K562 (cell line): ENCODE results near the gene FAM209A. TPM values are rescaled to one million over a fixed set of nuclear protein-coding genes. Genes with fewer than 3 reads are reported as not detected.

Source experiments
- ATAC-seq: fragments of 200-7000 bp; cut with Tn5 transposase; 3 replicates; pipeline ENCODE4 v1.9.1; 2020; ENCODE audit warnings: moderate library complexity
- BruUV-seq: library from RNA; stranded (reverse); fragments of 400-500 nt; replicated peaks from 2 replicates; lab custom pipeline; 2021; lab: Mats Ljungman, UMichigan
- CTCF ChIA-PET: fragments of 300-600 bp; formaldehyde crosslinking; extraction: SDS; loops from one replicate; lab custom pipeline; 2021; ENCODE audit warnings: low intra/inter-chr PET ratio; lab: Yijun Ruan, JAX
- POLR2A ChIA-PET: fragments of 300-600, 350-650 bp; sonication (Branson Sonifier 250); formaldehyde crosslinking; extraction: SDS; loops from one replicate; lab custom pipeline; 2021; ENCODE audit warnings: antibody characterized with exemption, inconsistent platforms; lab: Yijun Ruan, JAX
- DNase-seq, 4 experiments: peaks; one replicate each; pipeline versions ENCODE4 v3.0.0 to v3.0.0-alpha.2; 2011 to 2018; ENCODE audit warnings: low spot score in 3 of 4, mixed read lengths in 3 of 4; ENCODE audit errors: extremely low read depth in 1 of 4
- FAIRE-seq: peaks from 2 replicates; lab custom pipeline; 2011; peaks lifted over from hg19 to GRCh38; lab: Jason Lieb, UNC
- H2AFZ ChIP-seq: 2 replicates; pipeline ENCODE4 v1.6.0; 2011; ENCODE audit warnings: low read depth, low read length, control low read depth, inconsistent platforms
- H3K27ac ChIP-seq: fragments of 200-600 bp; 3 replicates; pipeline ENCODE4 v1.8.0; 2011; ENCODE audit warnings: low read depth, mild to moderate bottlenecking, control low read depth, inconsistent platforms, low read length, moderate library complexity, mixed read lengths; ENCODE audit errors: extremely low read depth
- H3K27me3 ChIP-seq, 2 experiments: fragments of 300-600 bp in 1 of 2; 2 replicates in 1 of 2; 3 replicates in 1 of 2; pipeline versions ENCODE4 v1.6.0 to v1.8.0; 2011; ENCODE audit warnings: inconsistent platforms in 2 of 2, low read length in 2 of 2, mild to moderate bottlenecking in 1 of 2, mixed read lengths in 1 of 2, moderate library complexity in 1 of 2; ENCODE audit not compliant: control insufficient read depth in 2 of 2, insufficient read depth in 2 of 2
- H3K36me3 ChIP-seq: fragments of 300-600 bp; 3 replicates; pipeline ENCODE4 v1.8.0; 2011; ENCODE audit warnings: mild to moderate bottlenecking, low read length, inconsistent platforms; ENCODE audit not compliant: control insufficient read depth, insufficient read depth
- H3K4me1 ChIP-seq, 2 experiments: fragments of 200-600 bp in 1 of 2; replicated peaks in 1 of 2; 2 replicates in 1 of 2; 3 replicates in 1 of 2; pipeline versions ENCODE4 v1.5.1 to v1.8.0; 2011; ENCODE audit warnings: inconsistent platforms in 2 of 2, low read length in 2 of 2, mild to moderate bottlenecking in 1 of 2, mixed read lengths in 1 of 2, moderate library complexity in 1 of 2; ENCODE audit not compliant: control insufficient read depth in 2 of 2, insufficient read depth in 2 of 2
- H3K4me2 ChIP-seq: 2 replicates; pipeline ENCODE4 v1.6.1; 2011; ENCODE audit warnings: low read length, control low read depth, inconsistent platforms, mixed read lengths; ENCODE audit not compliant: insufficient read depth
- H3K4me3 ChIP-seq: fragments of 200-600 bp; sonication (generic), shearing (Covaris generic); 2 replicates; pipeline ENCODE4 v1.5.1; 2016; ENCODE audit warnings: control low read depth, inconsistent platforms
- H3K79me2 ChIP-seq: fragments of 200-600 bp; 3 replicates; pipeline ENCODE4 v1.8.0; 2011; ENCODE audit warnings: low read length, inconsistent platforms; ENCODE audit not compliant: control insufficient read depth, insufficient read depth
- H3K9ac ChIP-seq, 2 experiments: 2 replicates each; pipeline versions ENCODE4 v1.6.0 to v1.6.1; 2011; ENCODE audit warnings: low read depth in 2 of 2, low read length in 2 of 2, control low read depth in 1 of 2, inconsistent platforms in 1 of 2, mild to moderate bottlenecking in 1 of 2, mixed read lengths in 1 of 2; ENCODE audit not compliant: insufficient read depth in 1 of 2
- H3K9me1 ChIP-seq: one replicate; pipeline ENCODE4 v1.6.0; 2011; ENCODE audit warnings: inconsistent platforms, mild to moderate bottlenecking, low read length, moderate library complexity; ENCODE audit not compliant: control insufficient read depth, insufficient read depth
- H3K9me3 ChIP-seq: replicated peaks from 2 replicates; pipeline ENCODE4 v1.5.1; 2011; ENCODE audit warnings: low read depth, low read length, inconsistent platforms; ENCODE audit not compliant: control insufficient read depth, insufficient read depth
- H4K20me1 ChIP-seq: replicated peaks from 2 replicates; pipeline ENCODE4 v1.6.1; 2011; ENCODE audit warnings: low read length, inconsistent platforms, mixed read lengths; ENCODE audit not compliant: control insufficient read depth, insufficient read depth
- CHD1 ChIP-seq: fragments of 200-600 bp; sonication (generic); IDR thresholded peaks from one replicate; pipeline ENCODE4 v1.6.1; 2012; ENCODE audit warnings: mild to moderate bottlenecking, moderate library complexity, low read length, inconsistent platforms
- HDGF ChIP-seq: fragments of 450-650 bp; IDR thresholded peaks from 2 replicates; pipeline ENCODE4 v1.6.1; 2016
- KAT8 ChIP-seq: fragments of 450-650 bp; IDR thresholded peaks from 2 replicates; pipeline ENCODE4 v1.6.1; 2016; ENCODE audit warnings: low read depth, mild to moderate bottlenecking
- PRPF4 ChIP-seq: fragments of 200-400 bp; formaldehyde crosslinking; IDR thresholded peaks from one replicate; pipeline ENCODE4 v1.6.1; 2017; ENCODE audit warnings: low read length, low read depth, mild to moderate bottlenecking; ENCODE audit not compliant: insufficient read depth, poor library complexity, severe bottlenecking
- SMC3 ChIP-seq: conservative IDR thresholded peaks from 2 replicates; pipeline ENCODE4 v1.6.1; 2011; ENCODE audit warnings: low read depth, low read length, improper control_type of control experiment; ENCODE audit not compliant: insufficient read depth
- SRSF9 ChIP-seq: fragments of 200-400 bp; formaldehyde crosslinking; IDR thresholded peaks from 2 replicates; pipeline ENCODE4 v1.6.1; 2017; ENCODE audit warnings: low read depth, low read length, borderline replicate concordance
- TSC22D4 ChIP-seq: fragments of 450-650 bp; IDR thresholded peaks from 2 replicates; pipeline ENCODE4 v1.6.1; 2016; ENCODE audit warnings: missing genetic modification characterization, missing biosample characterization, control low read depth
- ZBTB43 ChIP-seq: sonication (generic); formaldehyde crosslinking; IDR thresholded peaks from 2 replicates; pipeline ENCODE4 v1.8.0; 2023; ENCODE audit warnings: mild to moderate bottlenecking, missing genetic modification reagents
- ZNF740 ChIP-seq, 3 experiments: fragments of 200-800 bp in 1 of 3; sonication (Bioruptor generic) in 1 of 3; sonication (generic) in 1 of 3; formaldehyde crosslinking in 1 of 3; IDR thresholded peaks; 2 replicates each; pipeline versions ENCODE4 v1.6.1 to v1.8.0; 2016 to 2022; ENCODE audit warnings: mild to moderate bottlenecking in 2 of 3, missing compliant biosample characterization in 2 of 3, missing genetic modification characterization in 2 of 3, missing genetic modification reagents in 1 of 3
- WGBS: fragments of 100-300 bp; shearing (Covaris generic); methylation state at CpG from one replicate; pipeline ENCODE4 v1.1.6; 2016; ENCODE audit warnings: low coverage, mixed read lengths; ENCODE audit not compliant: insufficient coverage; ENCODE audit errors: missing lambda C conversion rate; 5-methylcytosine and 5-hydroxymethylcytosine counted together
- in situ Hi-C: fragments of 300-500 bp; cut with MboI; formaldehyde crosslinking; loops from 4 replicates; pipeline ENCODE4 v1.15.0; 2018; ENCODE audit warnings: inconsistent platforms, mixed read lengths
- intact Hi-C: fragments of 100-400 bp; cut with micrococcal nuclease; formaldehyde crosslinking; loops from 2 replicates; pipeline ENCODE4 v1.14.2; 2022
- polyA plus RNA-seq, 8 experiments: library from polyadenylated mRNA; depleted of rRNA in 4 of 8; stranded (reverse) in 5 of 8; unstranded in 3 of 8; fragments of >200 nt; fragmentation: Nextera tagmentation in 2 of 8; fragmentation: Illumina TruSeq in 1 of 8; extraction: Ambion mirVana in 2 of 8; extraction: Trizol in 1 of 8; gene quantifications; 2 replicates each; pipeline versions ENCODE4 v1.2.1 to v1.2.3, GENCODE V29; 2011 to 2014; ENCODE audit warnings: inconsistent platforms in 1 of 8, missing spikeins in 1 of 8
- total RNA-seq, 7 experiments: library from RNA; depleted of rRNA in 6 of 7; stranded (reverse); fragments of >200 nt in 6 of 7; fragmentation: Illumina TruSeq in 2 of 7; extraction: Trizol in 2 of 7; gene quantifications; 2 replicates each; pipeline versions ENCODE4 v1.2.1 to v1.2.3, GENCODE V29; 2011 to 2021; ENCODE audit warnings: low replicate concordance in 1 of 7
- TF ChIP-seq, protein P1 (sequence below): sonication (generic); formaldehyde crosslinking; IDR thresholded peaks from 2 replicates; pipeline ENCODE4 v1.8.1; 2023; ENCODE audit warnings: mild to moderate bottlenecking, missing genetic modification reagents
- TF ChIP-seq, protein P2 (sequence below): fragments of 200-800 bp; sonication (Bioruptor generic); IDR thresholded peaks from 2 replicates; pipeline ENCODE4 v1.6.1; 2017; ENCODE audit warnings: missing genetic modification characterization, missing compliant biosample characterization
- TF ChIP-seq, protein P3 (sequence below): sonication (generic); formaldehyde crosslinking; IDR thresholded peaks from 2 replicates; pipeline ENCODE4 v1.8.0; 2022; ENCODE audit warnings: mild to moderate bottlenecking, missing genetic modification reagents

FAM209A gene
- total and polyA plus RNA-seq, 9 of the 15 experiments (the other 6 are each of a cell fraction or from before 2014, with no cell fraction given), result 0.08 to 0.15 (median 0.11) TPM; not detected in 6

DNA sequence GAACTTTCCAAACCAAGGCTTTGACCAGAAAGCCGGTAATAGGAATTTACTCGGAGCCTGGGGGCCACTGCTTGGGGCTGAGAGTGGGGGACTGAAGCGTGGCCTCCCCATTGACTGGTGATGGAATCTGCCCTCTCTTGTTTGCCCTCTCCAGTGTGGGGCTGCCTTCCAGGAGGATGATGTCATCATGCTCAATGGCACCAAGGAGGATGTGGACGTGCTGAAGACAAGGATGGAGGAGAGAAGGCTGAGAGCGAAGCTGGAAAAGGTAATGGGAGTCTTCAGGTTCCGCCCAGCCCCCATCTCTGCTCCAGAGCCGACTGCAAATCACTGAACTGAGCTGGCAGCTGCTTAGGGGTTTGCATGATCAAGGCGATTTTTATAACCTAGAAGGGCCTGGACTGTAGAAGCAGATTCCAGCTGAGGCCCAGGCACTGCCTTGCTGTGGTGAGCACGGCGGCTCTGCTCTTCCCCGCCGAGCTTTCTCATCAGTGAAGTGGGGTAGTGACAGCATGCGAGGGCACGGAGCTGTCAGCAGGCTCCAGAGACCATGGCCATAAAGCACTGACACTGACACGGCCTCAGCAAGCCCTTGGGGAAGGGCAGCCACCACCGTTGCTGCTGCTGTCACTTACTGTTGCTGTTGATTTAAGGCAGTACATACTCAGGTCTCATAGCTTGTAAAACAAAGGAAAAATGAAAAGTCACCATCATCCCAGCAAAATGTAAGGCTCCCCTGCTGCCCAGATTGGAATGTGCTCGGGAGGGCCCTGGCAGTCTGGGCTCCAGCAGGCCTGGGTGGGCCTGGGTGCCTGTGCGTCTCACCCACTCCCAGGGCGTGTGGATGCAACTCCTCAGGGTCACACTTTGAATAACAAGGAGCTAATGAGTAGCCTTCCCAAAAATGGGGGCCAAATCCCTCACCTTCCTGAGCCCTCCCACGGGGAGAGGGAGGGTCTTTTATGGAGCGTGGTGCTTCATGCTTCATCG, 11.1 kb upstream of the FAM209A start (continued):
- TF ChIP-seq, protein P1, sequence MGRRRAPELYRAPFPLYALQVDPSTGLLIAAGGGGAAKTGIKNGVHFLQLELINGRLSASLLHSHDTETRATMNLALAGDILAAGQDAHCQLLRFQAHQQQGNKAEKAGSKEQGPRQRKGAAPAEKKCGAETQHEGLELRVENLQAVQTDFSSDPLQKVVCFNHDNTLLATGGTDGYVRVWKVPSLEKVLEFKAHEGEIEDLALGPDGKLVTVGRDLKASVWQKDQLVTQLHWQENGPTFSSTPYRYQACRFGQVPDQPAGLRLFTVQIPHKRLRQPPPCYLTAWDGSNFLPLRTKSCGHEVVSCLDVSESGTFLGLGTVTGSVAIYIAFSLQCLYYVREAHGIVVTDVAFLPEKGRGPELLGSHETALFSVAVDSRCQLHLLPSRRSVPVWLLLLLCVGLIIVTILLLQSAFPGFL, result no peak
- no peak for TF ChIP-seq ZBTB43

DNA sequence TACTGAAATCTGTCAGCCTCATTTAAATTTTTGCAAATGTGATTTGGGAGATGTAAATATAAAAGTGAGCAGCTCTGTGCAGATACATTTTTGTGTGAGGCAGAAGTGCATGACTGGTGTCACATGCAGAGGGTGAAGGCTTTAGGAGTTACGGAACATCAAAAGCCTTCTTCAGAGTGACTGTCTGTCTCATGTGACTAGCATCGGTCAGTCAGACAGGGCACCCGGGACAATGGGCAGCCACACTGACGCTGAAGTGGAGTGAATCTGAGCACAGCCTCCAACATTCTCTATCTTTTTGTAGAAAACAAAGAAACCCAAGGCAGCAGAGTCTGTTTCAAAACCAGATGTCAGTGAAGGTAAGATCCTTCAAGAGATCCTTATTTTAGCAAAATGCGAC, 7.9 kb upstream of the FAM209A start:
- POLR2A ChIA-PET, result interaction anchor here (0.7 kb wide), 1 partner anchor 480 kb away, joined by 3 read pairs; no protein-coding TSS in a partner anchor
- no peak overlapping the region for H3K27ac ChIP-seq
- H3K4me3 ChIP-seq, result no peak overlapping the region
- no peaks in the 10 kb centered on the region; the same call in 1 of the 2 replicates for H4K20me1 ChIP-seq
- no TSS peak for BruUV-seq
- WGBS, result 94% methylated on average over 5 of the region's 5 CpGs
- peaks cover 63% of the 10 kb centered on the region; the same call in 2 of the 3 replicates for H3K36me3 ChIP-seq
- H2AFZ ChIP-seq, result no peak overlapping the region
- CTCF ChIA-PET, result interaction anchor here (0.7 kb wide), 1 partner anchor 1836 kb away, joined by 3 read pairs; no protein-coding TSS in a partner anchor
- peaks cover 4% of the 10 kb centered on the region for H3K9me1 ChIP-seq
- ATAC-seq (no peak), FAIRE-seq (no peak), DNase-seq (no peak)
- no peaks in the 10 kb centered on the region for H3K27me3 ChIP-seq
- H3K4me2 ChIP-seq, result no peak overlapping the region
- no peaks in the 10 kb centered on the region for H3K4me1 ChIP-seq
- no peaks in the 10 kb centered on the region for H3K79me2 ChIP-seq
- H3K9ac ChIP-seq, result no peak overlapping the region
- in situ Hi-C loops, result no loop called here
- intact Hi-C loops, result no loop called here
- 0 out of 2 replicates have a peak, but pooled peaks cover 2% of the 10 kb centered on the region for H3K9me3 ChIP-seq
- TF ChIP-seq, protein P2, sequence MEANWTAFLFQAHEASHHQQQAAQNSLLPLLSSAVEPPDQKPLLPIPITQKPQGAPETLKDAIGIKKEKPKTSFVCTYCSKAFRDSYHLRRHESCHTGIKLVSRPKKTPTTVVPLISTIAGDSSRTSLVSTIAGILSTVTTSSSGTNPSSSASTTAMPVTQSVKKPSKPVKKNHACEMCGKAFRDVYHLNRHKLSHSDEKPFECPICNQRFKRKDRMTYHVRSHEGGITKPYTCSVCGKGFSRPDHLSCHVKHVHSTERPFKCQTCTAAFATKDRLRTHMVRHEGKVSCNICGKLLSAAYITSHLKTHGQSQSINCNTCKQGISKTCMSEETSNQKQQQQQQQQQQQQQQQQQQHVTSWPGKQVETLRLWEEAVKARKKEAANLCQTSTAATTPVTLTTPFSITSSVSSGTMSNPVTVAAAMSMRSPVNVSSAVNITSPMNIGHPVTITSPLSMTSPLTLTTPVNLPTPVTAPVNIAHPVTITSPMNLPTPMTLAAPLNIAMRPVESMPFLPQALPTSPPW (CRISPR knock-in tag), result no peak
- TF ChIP-seq ZNF740 (CRISPR knock-in tag; IDR thresholded peaks at IDR 0.05), result no peak
- TF ChIP-seq ZNF740 (tag; IDR thresholded peaks at IDR 0.05), result no peak
- no peak for TF ChIP-seq PRPF4
- TF ChIP-seq KAT8, result no peak
- TF ChIP-seq CHD1, result no peak
- TF ChIP-seq, protein P3, sequence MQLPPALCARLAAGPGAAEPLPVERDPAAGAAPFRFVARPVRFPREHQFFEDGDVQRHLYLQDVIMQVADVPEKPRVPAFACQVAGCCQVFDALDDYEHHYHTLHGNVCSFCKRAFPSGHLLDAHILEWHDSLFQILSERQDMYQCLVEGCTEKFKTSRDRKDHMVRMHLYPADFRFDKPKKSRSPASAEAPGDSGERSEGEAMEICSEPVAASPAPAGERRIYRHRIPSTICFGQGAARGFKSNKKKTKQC (CRISPR knock-in tag), result no peak
- TF ChIP-seq SMC3, result no peak
- no peak for TF ChIP-seq HDGF
- TF ChIP-seq TSC22D4 (tag), result no peak
- no peak for TF ChIP-seq SRSF9
